Activated B cell treated with CpG ODN at 0.5 μM for 24 hours (primary cell): ENCODE measurements around the gene CNNM3. TPM values are rescaled to one million over a fixed set of nuclear protein-coding genes. Genes with fewer than 3 reads are reported as not detected.
A peak's percentile ranks its signal among the peaks of the same experiment; 100 is the strongest.

Experiments
- ATAC-seq: fragments of 200-7000 bp; cut with Tn5 transposase; one replicate; pipeline ENCODE4 v1.10.0; 2021; ENCODE audit warnings: low read depth, mild to moderate bottlenecking, moderate library complexity
- CTCF ChIA-PET: fragments of 350-600 bp; sonication (Branson Sonifier 250); formaldehyde crosslinking; loops from one replicate; lab custom pipeline; 2021; ENCODE audit warnings: antibody characterized with exemption; lab: Charles Lee
- POLR2A ChIA-PET: fragments of 350-600 bp; sonication (Branson Sonifier 250); formaldehyde crosslinking; loops from one replicate; lab custom pipeline; 2021; ENCODE audit warnings: antibody characterized with exemption; lab: Charles Lee
- DNase-seq: peaks from one replicate; pipeline ENCODE4 v3.0.0; 2022
- H3K27ac Mint-ChIP-seq: one replicate; pipeline ENCODE4 v1.8.0; 2020; ENCODE audit warnings: mixed read lengths
- H3K27me3 Mint-ChIP-seq: one replicate; pipeline ENCODE4 v1.8.0; 2021; ENCODE audit warnings: mixed read lengths
- H3K36me3 Mint-ChIP-seq: one replicate; pipeline ENCODE4 v1.8.0; 2021; ENCODE audit warnings: low read depth, mixed read lengths
- H3K4me1 Mint-ChIP-seq: one replicate; pipeline ENCODE4 v1.8.0; 2021; ENCODE audit warnings: mixed read lengths
- H3K4me3 Mint-ChIP-seq: one replicate; pipeline ENCODE4 v1.8.0; 2020; ENCODE audit warnings: mild to moderate bottlenecking, mixed read lengths
- H3K9me3 Mint-ChIP-seq: one replicate; pipeline ENCODE4 v1.8.0; 2020; ENCODE audit warnings: mixed read lengths
- intact Hi-C: fragments of 100-400 bp; cut with micrococcal nuclease; formaldehyde crosslinking; loops from one replicate; pipeline ENCODE4 v1.15.1; 2024
- total RNA-seq: library from RNA; stranded (reverse); gene quantifications from 2 replicates; pipeline ENCODE4 v1.2.3, GENCODE V29; 2022
- TF ChIP-seq, protein P1 (sequence below): fragments of 200-600 bp; IDR thresholded peaks from one replicate; pipeline ENCODE4 v1.8.0; 2022; ENCODE audit warnings: antibody characterized with exemption, mild to moderate bottlenecking

CNNM3 gene
- total RNA-seq, 1 donor from 2014 or later: 20.3 TPM

DNA sequence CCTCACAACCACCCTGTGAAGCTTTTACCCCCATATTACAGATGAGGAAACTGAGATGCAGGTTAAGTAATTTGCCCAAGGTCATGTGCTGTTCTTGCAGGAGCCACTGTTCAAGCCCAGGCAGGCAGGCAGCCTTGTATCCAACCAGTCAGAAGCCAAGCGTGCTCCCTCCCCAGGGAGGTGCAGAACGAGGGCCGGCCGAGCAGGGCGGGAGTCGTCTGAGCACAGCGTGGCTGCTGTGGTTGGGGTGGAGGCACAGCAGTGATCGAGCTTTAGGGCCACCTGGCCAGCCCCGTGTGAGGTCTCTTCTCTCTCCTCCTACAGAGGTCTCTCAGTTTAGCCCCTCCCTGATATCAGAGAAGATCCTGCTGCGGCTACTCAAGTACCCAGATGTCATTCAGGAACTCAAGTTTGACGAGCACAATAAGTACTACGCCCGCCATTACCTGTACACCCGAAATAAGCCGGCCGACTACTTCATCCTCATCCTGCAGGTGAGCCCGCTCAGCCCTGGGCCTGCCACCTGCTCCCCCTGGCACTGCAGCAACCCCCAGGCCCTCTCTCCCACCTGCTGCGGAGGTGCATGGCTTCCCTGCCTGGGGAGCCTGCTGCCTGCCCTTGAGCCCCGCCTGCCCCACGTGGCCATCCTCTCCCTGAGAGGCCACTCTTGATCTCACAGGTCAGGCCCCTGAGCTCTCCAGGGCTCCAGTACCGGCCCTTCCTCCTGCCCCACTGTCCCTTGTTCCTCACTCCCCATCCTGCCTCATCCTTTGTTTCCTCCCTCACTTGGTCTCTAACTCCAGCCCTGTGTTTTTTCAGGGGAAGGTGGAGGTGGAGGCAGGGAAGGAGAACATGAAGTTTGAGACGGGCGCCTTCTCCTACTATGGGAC lies 17.1 kb upstream of the CNNM3 start:
- Mint-ChIP-seq H3K27ac (no peak overlapping the region), H3K9me3 (no peaks in the 10 kb centered on the region), H3K4me1 (no peaks in the 10 kb centered on the region), H3K36me3 (peaks cover 39% of the 10 kb centered on the region), H3K27me3 (no peaks in the 10 kb centered on the region), H3K4me3 (no peak overlapping the region)
- TF ChIP-seq, protein P1, sequence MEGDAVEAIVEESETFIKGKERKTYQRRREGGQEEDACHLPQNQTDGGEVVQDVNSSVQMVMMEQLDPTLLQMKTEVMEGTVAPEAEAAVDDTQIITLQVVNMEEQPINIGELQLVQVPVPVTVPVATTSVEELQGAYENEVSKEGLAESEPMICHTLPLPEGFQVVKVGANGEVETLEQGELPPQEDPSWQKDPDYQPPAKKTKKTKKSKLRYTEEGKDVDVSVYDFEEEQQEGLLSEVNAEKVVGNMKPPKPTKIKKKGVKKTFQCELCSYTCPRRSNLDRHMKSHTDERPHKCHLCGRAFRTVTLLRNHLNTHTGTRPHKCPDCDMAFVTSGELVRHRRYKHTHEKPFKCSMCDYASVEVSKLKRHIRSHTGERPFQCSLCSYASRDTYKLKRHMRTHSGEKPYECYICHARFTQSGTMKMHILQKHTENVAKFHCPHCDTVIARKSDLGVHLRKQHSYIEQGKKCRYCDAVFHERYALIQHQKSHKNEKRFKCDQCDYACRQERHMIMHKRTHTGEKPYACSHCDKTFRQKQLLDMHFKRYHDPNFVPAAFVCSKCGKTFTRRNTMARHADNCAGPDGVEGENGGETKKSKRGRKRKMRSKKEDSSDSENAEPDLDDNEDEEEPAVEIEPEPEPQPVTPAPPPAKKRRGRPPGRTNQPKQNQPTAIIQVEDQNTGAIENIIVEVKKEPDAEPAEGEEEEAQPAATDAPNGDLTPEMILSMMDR: no peak
- ATAC-seq (no peak), DNase-seq (no peak)
- ChIA-PET POLR2A (no interaction called here), CTCF (interaction anchor here (1.3 kb wide), 2 partner anchors 58 to 171 kb away, joined by 3 read pairs; no protein-coding TSS in a partner anchor)
- intact Hi-C loops: no loop called here

DNA sequence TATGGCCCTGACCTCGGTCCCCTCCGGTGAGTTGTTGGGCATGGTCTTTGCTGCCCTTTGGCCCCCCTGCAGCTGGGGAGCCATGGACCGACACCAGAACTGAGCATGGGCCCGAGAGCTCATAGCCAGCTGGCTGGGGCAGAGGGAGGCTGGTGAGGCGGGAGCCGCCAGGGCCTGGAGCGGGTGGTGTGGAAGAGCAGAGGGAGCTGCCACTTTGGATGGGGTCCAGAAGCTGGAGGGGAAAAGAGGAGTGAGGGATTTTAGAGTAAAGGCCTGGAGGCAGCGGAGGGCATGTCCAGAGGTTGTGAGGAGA lies 16.5 kb upstream of the CNNM3 start:
- Mint-ChIP-seq H3K36me3 (peaks cover 39% of the 10 kb centered on the region), H3K9me3 (no peaks in the 10 kb centered on the region), H3K27ac (no peak overlapping the region), H3K4me1 (no peaks in the 10 kb centered on the region), H3K27me3 (no peaks in the 10 kb centered on the region), H3K4me3 (no peak overlapping the region)
- TF ChIP-seq, protein P1: no peak
- intact Hi-C loops: no loop called here
- CTCF ChIA-PET: interaction anchor here (1.3 kb wide), 1 partner anchor 58 kb away, joined by 3 read pairs; no protein-coding TSS in a partner anchor
- POLR2A ChIA-PET: interaction anchor here (1.5 kb wide), 1 partner anchor 17 kb away, joined by 7 read pairs; the partner anchor contains the start of gene CNNM3
- DNase-seq: no peak
- no peak for ATAC-seq

DNA sequence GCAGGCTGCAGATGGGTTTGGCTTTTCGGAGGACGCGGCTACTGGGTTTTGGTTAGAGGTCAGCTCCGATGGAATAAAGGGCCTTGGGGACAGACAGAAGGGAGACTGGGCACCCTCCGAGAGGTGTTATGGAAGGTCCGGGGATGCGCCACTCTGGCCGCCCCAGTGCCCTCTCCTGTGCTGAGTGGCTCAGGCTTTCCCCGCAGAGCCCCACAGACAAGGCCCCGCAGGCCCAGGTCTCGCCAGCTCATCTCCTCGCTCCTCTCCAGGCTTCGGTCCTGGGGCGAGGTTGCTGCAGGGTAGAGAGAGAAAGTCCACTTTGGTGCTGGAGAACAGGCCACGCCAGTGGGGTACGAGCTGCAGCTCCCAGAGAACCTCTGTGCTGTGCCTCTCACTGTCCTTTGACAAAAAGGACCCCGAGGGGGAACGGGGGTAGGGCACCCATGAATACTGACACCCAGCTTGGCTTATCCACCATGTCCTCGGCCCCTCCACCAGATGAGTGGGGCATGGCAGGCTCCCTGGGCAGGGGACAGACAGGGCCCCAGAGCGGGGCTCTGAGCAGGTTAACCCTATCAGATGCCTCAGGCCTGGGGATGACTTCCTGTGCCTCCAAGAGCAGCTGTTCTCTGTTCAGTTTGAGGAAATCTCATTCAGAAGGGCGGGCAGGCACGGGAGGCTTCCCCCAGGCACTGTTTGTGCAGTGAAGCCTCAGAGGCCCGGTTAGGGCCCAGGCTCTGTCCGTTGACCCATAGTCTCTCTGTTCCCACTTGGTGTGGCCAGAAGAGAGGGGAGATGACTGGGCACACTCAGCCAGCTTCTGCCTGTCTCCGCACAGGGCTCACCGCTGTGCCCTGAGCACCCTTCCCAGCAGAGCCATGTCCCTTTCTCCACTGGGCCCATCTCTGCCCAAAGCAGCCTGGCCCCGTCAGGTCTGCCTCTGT lies 15.7 kb upstream of the CNNM3 start:
- no peak for DNase-seq
- Mint-ChIP-seq H3K4me1 (peaks cover 3% of the 10 kb centered on the region), H3K36me3 (peaks cover 39% of the 10 kb centered on the region), H3K9me3 (no peaks in the 10 kb centered on the region), H3K4me3 (no peak overlapping the region), H3K27ac (no peak overlapping the region), H3K27me3 (no peaks in the 10 kb centered on the region)
- ChIA-PET POLR2A (interaction anchor here (0.5 to 1.5 kb wide), 8 partner anchors 16 to 311 kb away, joined by 3 to 7 read pairs (median 4); partner anchors contain the start of genes CNNM3 and CNNM4), CTCF (interaction anchor here (0.5 to 1.7 kb wide), 12 partner anchors 16 to 262 kb away, joined by 3 to 7 read pairs (median 3); partner anchors contain the start of gene CNNM3)
- TF ChIP-seq, protein P1: no peak
- ATAC-seq: no peak
- intact Hi-C loops: loop anchor here (1.0 to 10.0 kb wide), 9 partner anchors 16 to 806 kb away; partner anchors contain the start of genes ANKRD36C, ARID5A, CNNM3 and CNNM4

DNA sequence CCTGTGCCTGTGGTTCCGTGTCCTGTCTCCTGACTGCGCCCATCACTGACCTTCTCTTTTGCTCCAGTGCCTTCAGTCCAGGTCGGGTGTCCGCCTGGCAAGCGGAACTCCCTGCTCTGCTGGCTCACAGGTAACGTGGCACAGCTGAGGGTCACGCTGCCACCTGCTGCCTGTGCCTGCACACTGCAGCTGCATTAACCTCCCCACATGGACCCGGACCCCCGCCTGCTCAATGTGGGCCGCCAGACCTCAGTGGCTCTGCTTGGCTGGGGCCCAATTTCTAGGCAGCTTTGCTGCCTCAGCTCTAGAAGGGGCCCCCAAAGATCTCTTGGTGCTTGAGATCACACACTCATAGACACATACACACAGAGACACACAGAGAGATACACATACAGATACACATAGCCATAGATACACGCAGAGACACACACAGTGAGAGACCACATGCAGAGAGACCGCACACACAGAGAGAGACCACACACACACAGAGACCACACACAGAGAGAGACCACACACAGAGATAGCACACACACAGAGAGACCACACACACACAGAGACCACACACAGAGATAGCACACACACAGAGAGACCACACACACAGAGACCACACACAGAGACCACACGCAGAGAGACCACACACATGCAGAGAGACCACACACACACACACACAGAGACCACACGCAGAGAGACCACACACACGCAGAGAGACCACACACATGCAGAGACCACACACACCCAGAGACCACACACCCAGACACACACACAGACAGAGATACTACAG lies 14.9 kb upstream of the CNNM3 start:
- H3K36me3 Mint-ChIP-seq: peaks cover 39% of the 10 kb centered on the region
- ATAC-seq (peak; percentile 98), DNase-seq (peak; percentile 67)
- TF ChIP-seq, protein P1: no peak
- H3K27ac Mint-ChIP-seq: no peak overlapping the region
- peaks cover 5% of the 10 kb centered on the region for H3K4me1 Mint-ChIP-seq
- H3K27me3 Mint-ChIP-seq: no peaks in the 10 kb centered on the region
- intact Hi-C loops: loop anchor here (1.0 to 10.0 kb wide), 9 partner anchors 16 to 806 kb away; partner anchors contain the start of genes ANKRD36C, ARID5A, CNNM3 and CNNM4
- H3K4me3 Mint-ChIP-seq: no peak overlapping the region
- ChIA-PET CTCF (interaction anchor here (1.0 to 1.7 kb wide), 10 partner anchors 15 to 263 kb away, joined by 3 to 7 read pairs (median 4); partner anchors contain the start of gene CNNM3), POLR2A (interaction anchor here (0.5 to 1.5 kb wide), 7 partner anchors 15 to 311 kb away, joined by 3 to 7 read pairs (median 4); partner anchors contain the start of genes CNNM3 and CNNM4)
- no peaks in the 10 kb centered on the region for H3K9me3 Mint-ChIP-seq
